OCI-LY1 (cell line): ENCODE data around the gene HLA-E.

Experiments used
- EZH2 ChIP-seq: fragments of 200-600 bp; sonication (generic), shearing (Covaris generic); IDR thresholded peaks from 2 replicates; pipeline ENCODE4 v1.8.0; 2017; ENCODE audit warnings: borderline replicate concordance, mixed run types, mild to moderate bottlenecking, antibody characterized with exemption, low read length, moderate library complexity, mixed read lengths
- TF ChIP-seq, protein P1 (sequence below): fragments of 200-600 bp; sonication (generic), shearing (Covaris generic); IDR thresholded peaks from 2 replicates; pipeline ENCODE4 v1.5.1; 2017; ENCODE audit warnings: mild to moderate bottlenecking, antibody characterized with exemption, low read length, moderate library complexity, mixed read lengths

DNA sequence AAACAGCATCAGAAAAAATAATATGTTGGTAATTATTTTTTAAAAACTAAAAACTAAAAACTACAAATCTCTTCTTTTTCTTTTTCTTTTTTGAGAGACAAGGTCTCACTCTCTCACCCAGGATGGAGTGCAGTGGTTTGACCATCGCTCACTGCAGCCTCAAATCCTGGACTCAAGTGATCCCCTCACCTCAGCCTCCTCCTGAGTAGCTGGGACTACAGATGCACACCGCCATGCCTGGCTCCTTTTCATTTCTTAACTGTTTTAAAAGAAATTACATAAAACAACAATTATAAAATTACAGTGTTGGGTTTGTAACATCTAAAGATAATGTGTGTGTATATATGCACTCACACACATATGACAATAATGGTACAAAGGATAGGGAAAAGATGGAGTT lies 24.1 kb downstream of the HLA-E start:
- TF ChIP-seq, protein P1, sequence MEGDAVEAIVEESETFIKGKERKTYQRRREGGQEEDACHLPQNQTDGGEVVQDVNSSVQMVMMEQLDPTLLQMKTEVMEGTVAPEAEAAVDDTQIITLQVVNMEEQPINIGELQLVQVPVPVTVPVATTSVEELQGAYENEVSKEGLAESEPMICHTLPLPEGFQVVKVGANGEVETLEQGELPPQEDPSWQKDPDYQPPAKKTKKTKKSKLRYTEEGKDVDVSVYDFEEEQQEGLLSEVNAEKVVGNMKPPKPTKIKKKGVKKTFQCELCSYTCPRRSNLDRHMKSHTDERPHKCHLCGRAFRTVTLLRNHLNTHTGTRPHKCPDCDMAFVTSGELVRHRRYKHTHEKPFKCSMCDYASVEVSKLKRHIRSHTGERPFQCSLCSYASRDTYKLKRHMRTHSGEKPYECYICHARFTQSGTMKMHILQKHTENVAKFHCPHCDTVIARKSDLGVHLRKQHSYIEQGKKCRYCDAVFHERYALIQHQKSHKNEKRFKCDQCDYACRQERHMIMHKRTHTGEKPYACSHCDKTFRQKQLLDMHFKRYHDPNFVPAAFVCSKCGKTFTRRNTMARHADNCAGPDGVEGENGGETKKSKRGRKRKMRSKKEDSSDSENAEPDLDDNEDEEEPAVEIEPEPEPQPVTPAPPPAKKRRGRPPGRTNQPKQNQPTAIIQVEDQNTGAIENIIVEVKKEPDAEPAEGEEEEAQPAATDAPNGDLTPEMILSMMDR: no peak
- TF ChIP-seq EZH2: no peak
